ENCODE measurements around the gene ZNF18. TPM values are rescaled to one million over a fixed set of nuclear protein-coding genes. Genes with fewer than 3 reads are reported as not detected.
"Not testable (repeated sequence)": the region's sequence is repeated elsewhere in the genome, so short reads cannot be mapped to it uniquely, and the experiment has no call there.

ZNF18 gene
- total RNA-seq, 2 donors from 2014 or later: 6.7 to 7.0 TPM

GRCh38 chr17:12020642-12021622 is 23.7 kb upstream of the ZNF18 start, which contains the start of gene MAP2K4:
Gene MAP2K4, plus strand, starts transcription at chr17:12020877. Its CDS starts 10 bp downstream, at chr17:12020887.
- Mint-ChIP-seq H3K4me3 (peak within 1 kb of the TSS; percentile 79), H3K36me3 (no peaks in the 10 kb centered on the region), H3K9me3 (no peaks in the 10 kb centered on the region), H3K4me1 (ENCODE audit: low read depth in 2 of 2) (peaks cover 28 to 37% of the 10 kb centered on the region in 2 donors), H3K27me3 (peaks cover 2 to 6% of the 10 kb centered on the region in 2 donors), H3K27ac (peak within 1 kb of the TSS; percentile 57 to 71)
- ATAC-seq (peak; percentile 98 to 99), DNase-seq (ENCODE audit: low spot score) (peak; percentile 92)

- ATAC-seq (no peak), DNase-seq (ENCODE audit: low spot score) (no peak)
- H3K9me3 Mint-ChIP-seq: no peaks in the 10 kb centered on the region
- H3K27ac Mint-ChIP-seq: no peak overlapping the region
- no peak overlapping the region for H3K4me3 Mint-ChIP-seq
- no peaks in the 10 kb centered on the region for H3K36me3 Mint-ChIP-seq
- H3K4me1 Mint-ChIP-seq (ENCODE audit: low read depth in 2 of 2): no peaks in the 10 kb centered on the region
- peaks cover 13 to 20% of the 10 kb centered on the region in 2 donors for H3K27me3 Mint-ChIP-seq
Observed at GRCh38 chr17:12007466-12007865, 10.2 kb upstream of the ZNF18 start.

GRCh38 chr17:11999696-12000095 is 2.4 kb upstream of the ZNF18 start:
- peaks cover 9 to 10% of the 10 kb centered on the region in 2 donors for H3K4me1 Mint-ChIP-seq (ENCODE audit: low read depth in 2 of 2)
- H3K4me3 Mint-ChIP-seq: no peak overlapping the region
- DNase-seq (ENCODE audit: low spot score) (no peak), ATAC-seq (no peak)
- peaks cover 3% of the 10 kb centered on the region for H3K9me3 Mint-ChIP-seq
- no peaks in the 10 kb centered on the region for H3K36me3 Mint-ChIP-seq
- H3K27me3 Mint-ChIP-seq: peaks cover 0 to 7% of the 10 kb centered on the region in 2 donors
- H3K27ac Mint-ChIP-seq: no peak overlapping the region

- Mint-ChIP-seq H3K9me3 (peaks cover 3% of the 10 kb centered on the region), H3K27ac (peak overlapping the region; percentile 92 to 95), H3K4me1 (ENCODE audit: low read depth in 2 of 2) (peaks cover 9 to 10% of the 10 kb centered on the region in 2 donors), H3K36me3 (no peaks in the 10 kb centered on the region), H3K27me3 (peaks cover 0 to 7% of the 10 kb centered on the region in 2 donors), H3K4me3 (peak overlapping the region; percentile 99)
- ATAC-seq (no peak), DNase-seq (ENCODE audit: low spot score) (no peak)
Observed at GRCh38 chr17:11997972-11998233, 628 bp upstream of the ZNF18 start.

- DNase-seq (ENCODE audit: low spot score) (no peak), ATAC-seq (peak in 1 of 2 donors; percentile 34)
- peaks cover 3% of the 10 kb centered on the region for H3K9me3 Mint-ChIP-seq
- peak overlapping the region; percentile 99 for H3K4me3 Mint-ChIP-seq
- peak overlapping the region; percentile 92 to 95 for H3K27ac Mint-ChIP-seq
- H3K4me1 Mint-ChIP-seq (ENCODE audit: low read depth in 2 of 2): peaks cover 9 to 10% of the 10 kb centered on the region in 2 donors
- no peaks in the 10 kb centered on the region for H3K36me3 Mint-ChIP-seq
- peaks cover 0 to 7% of the 10 kb centered on the region in 2 donors for H3K27me3 Mint-ChIP-seq
Observed at GRCh38 chr17:11996722-11997146, 541 bp downstream of the ZNF18 start.

GRCh38 chr17:11991461-11991860 is 5.8 kb downstream of the ZNF18 start:
- Mint-ChIP-seq H3K9me3 (no peaks in the 10 kb centered on the region), H3K36me3 (peaks cover 15% of the 10 kb centered on the region), H3K27me3 (no peaks in the 10 kb centered on the region), H3K4me3 (no peak overlapping the region), H3K27ac (no peak overlapping the region), H3K4me1 (ENCODE audit: low read depth in 2 of 2) (peaks cover 0 to 4% of the 10 kb centered on the region in 2 donors)
- DNase-seq (ENCODE audit: low spot score) (no peak), ATAC-seq (no peak)

GRCh38 chr17:11990363-11990983 is 6.8 kb downstream of the ZNF18 start:
- no peak overlapping the region for H3K4me3 Mint-ChIP-seq
- H3K27ac Mint-ChIP-seq: no peak overlapping the region
- no peak for ATAC-seq
- peaks cover 15% of the 10 kb centered on the region for H3K36me3 Mint-ChIP-seq
- no peak for DNase-seq (ENCODE audit: low spot score)
- no peaks in the 10 kb centered on the region for H3K27me3 Mint-ChIP-seq
- no peaks in the 10 kb centered on the region for H3K9me3 Mint-ChIP-seq
- H3K4me1 Mint-ChIP-seq (ENCODE audit: low read depth in 2 of 2): peaks cover 0 to 4% of the 10 kb centered on the region in 2 donors

GRCh38 chr17:11986942-11987329 is 10.3 kb downstream of the ZNF18 start:
- DNase-seq (ENCODE audit: low spot score): no peak
- no peaks in the 10 kb centered on the region for H3K27me3 Mint-ChIP-seq
- H3K9me3 Mint-ChIP-seq: no peaks in the 10 kb centered on the region
- no peak overlapping the region for H3K27ac Mint-ChIP-seq
- H3K4me1 Mint-ChIP-seq (ENCODE audit: low read depth in 2 of 2): peaks cover 0 to 4% of the 10 kb centered on the region in 2 donors
- ATAC-seq: no peak
- no peak overlapping the region for H3K4me3 Mint-ChIP-seq
- peaks cover 29% of the 10 kb centered on the region for H3K36me3 Mint-ChIP-seq

- no peaks in the 10 kb centered on the region for H3K27me3 Mint-ChIP-seq
- H3K4me1 Mint-ChIP-seq (ENCODE audit: low read depth in 2 of 2): peaks cover 0 to 4% of the 10 kb centered on the region in 2 donors
- H3K4me3 Mint-ChIP-seq: no peak overlapping the region
- no peak for ATAC-seq
- H3K36me3 Mint-ChIP-seq: peaks cover 30% of the 10 kb centered on the region
- no peak for DNase-seq (ENCODE audit: low spot score)
- H3K27ac Mint-ChIP-seq: no peak overlapping the region
- no peaks in the 10 kb centered on the region for H3K9me3 Mint-ChIP-seq
Observed at GRCh38 chr17:11986179-11986941, 10.9 kb downstream of the ZNF18 start.

- no peak overlapping the region for H3K27ac Mint-ChIP-seq
- DNase-seq (ENCODE audit: low spot score): no peak
- no peaks in the 10 kb centered on the region for H3K4me1 Mint-ChIP-seq (ENCODE audit: low read depth in 2 of 2)
Observed at GRCh38 chr17:11981862-11982261, 15.4 kb downstream of the ZNF18 start.

GRCh38 chr17:11980813-11981212 is 16.5 kb downstream of the ZNF18 start:
- H3K9me3 Mint-ChIP-seq: no peaks in the 10 kb centered on the region
- peaks cover 30% of the 10 kb centered on the region for H3K36me3 Mint-ChIP-seq
- no peaks in the 10 kb centered on the region for H3K27me3 Mint-ChIP-seq
- no peak for ATAC-seq
- DNase-seq (ENCODE audit: low spot score): no peak
- no peak overlapping the region for H3K27ac Mint-ChIP-seq
- H3K4me3 Mint-ChIP-seq: no peak overlapping the region
- peaks cover 0 to 4% of the 10 kb centered on the region in 2 donors for H3K4me1 Mint-ChIP-seq (ENCODE audit: low read depth in 2 of 2)

More at GRCh38 chr17:11981862-11982261, 15.4 kb downstream of the ZNF18 start:
- Mint-ChIP-seq H3K4me3 (no peak overlapping the region), H3K36me3 (peaks cover 28% of the 10 kb centered on the region), H3K9me3 (no peaks in the 10 kb centered on the region), H3K27me3 (no peaks in the 10 kb centered on the region)
- ATAC-seq: no peak

- Mint-ChIP-seq H3K4me3 (no peak overlapping the region), H3K27ac (no peak overlapping the region), H3K36me3 (peaks cover 37% of the 10 kb centered on the region), H3K9me3 (no peaks in the 10 kb centered on the region), H3K4me1 (ENCODE audit: low read depth in 2 of 2) (peaks cover 5 to 6% of the 10 kb centered on the region in 2 donors), H3K27me3 (no peaks in the 10 kb centered on the region)
- DNase-seq (ENCODE audit: low spot score) (no peak), ATAC-seq (no peak)
Observed at GRCh38 chr17:11979795-11980194, 17.5 kb downstream of the ZNF18 start.

- not testable (repeated sequence) for H3K4me3 Mint-ChIP-seq; H3K4me1 Mint-ChIP-seq (ENCODE audit: low read depth in 2 of 2); H3K27me3 Mint-ChIP-seq; DNase-seq (ENCODE audit: low spot score); H3K9me3 Mint-ChIP-seq; H3K27ac Mint-ChIP-seq; ATAC-seq
- peaks cover 26% of the 10 kb centered on the region for H3K36me3 Mint-ChIP-seq
Observed at GRCh38 chr17:11972741-11973140, 24.5 kb downstream of the ZNF18 start.
